CD4-positive, alpha-beta T cell (primary cell): ENCODE data around the gene EIF4E. TPM values are rescaled to one million over a fixed set of nuclear protein-coding genes. Genes with fewer than 3 reads are reported as not detected.

Experiments used
- ATAC-seq: fragments of 200-7000 bp; cut with Tn5 transposase; one replicate; pipeline ENCODE4 v1.10.0; 2022; ENCODE audit warnings: mild to moderate bottlenecking; ENCODE audit not compliant: poor library complexity
- CTCF ChIA-PET: fragments of 350-600 bp; sonication (Branson Sonifier 250); formaldehyde crosslinking; loops from one replicate; lab custom pipeline; 2021; ENCODE audit warnings: antibody characterized with exemption, inconsistent platforms; lab: Charles Lee
- POLR2A ChIA-PET: fragments of 350-600 bp; sonication (Branson Sonifier 250); formaldehyde crosslinking; loops from one replicate; lab custom pipeline; 2021; ENCODE audit warnings: antibody characterized with exemption, inconsistent platforms; lab: Charles Lee
- DNase-seq, 14 experiments: peaks; one replicate each; pipeline ENCODE4 v3.0.0-alpha.2; 2013 to 2020; ENCODE audit warnings: mixed read lengths in 2 of 14
- H3K27ac ChIP-seq, 2 donors: one replicate each; pipeline versions ENCODE4 v1.5.1 to v1.7.0; 2013; ENCODE audit warnings: low read length in 2 of 2, low read depth in 1 of 2, mild to moderate bottlenecking in 1 of 2
- H3K27me3 ChIP-seq, 2 experiments: 1 replicate in 1 of 2; 2 replicates in 1 of 2; pipeline versions ENCODE4 v1.6.1 to v1.7.0; 2013; ENCODE audit warnings: low read length in 2 of 2, control low read depth in 1 of 2, mild to moderate bottlenecking in 1 of 2, moderate library complexity in 1 of 2; ENCODE audit not compliant: insufficient read depth in 2 of 2, control insufficient read depth in 1 of 2
- H3K36me3 ChIP-seq: one replicate; pipeline ENCODE4 v1.6.1; 2013; ENCODE audit warnings: low read length, control low read depth; ENCODE audit not compliant: insufficient read depth
- H3K4me1 ChIP-seq: one replicate; pipeline ENCODE4 v1.6.1; 2013; ENCODE audit warnings: low read length, control low read depth; ENCODE audit not compliant: insufficient read depth
- H3K4me3 ChIP-seq: one replicate; pipeline ENCODE4 v1.5.1; 2013; ENCODE audit warnings: mild to moderate bottlenecking, low read length, moderate library complexity
- H3K9me3 ChIP-seq, 2 experiments: 1 replicate in 1 of 2; 2 replicates in 1 of 2; pipeline versions ENCODE4 v1.6.1 to v1.7.0; 2013; ENCODE audit warnings: low read length in 2 of 2, mild to moderate bottlenecking in 2 of 2, control low read depth in 1 of 2, moderate library complexity in 1 of 2; ENCODE audit not compliant: control insufficient read depth in 1 of 2, insufficient read depth in 1 of 2
- H3K27ac Mint-ChIP-seq: one replicate; pipeline ENCODE4 v1.8.0; 2020; ENCODE audit warnings: mixed read lengths
- H3K27me3 Mint-ChIP-seq: one replicate; pipeline ENCODE4 v1.8.0; 2021; ENCODE audit warnings: mixed read lengths
- H3K36me3 Mint-ChIP-seq: one replicate; pipeline ENCODE4 v1.8.0; 2021; ENCODE audit warnings: low read depth, mixed read lengths
- H3K4me1 Mint-ChIP-seq: one replicate; pipeline ENCODE4 v1.8.0; 2021; ENCODE audit warnings: low read depth, mixed read lengths
- H3K4me3 Mint-ChIP-seq: one replicate; pipeline ENCODE4 v1.8.0; 2020; ENCODE audit warnings: mild to moderate bottlenecking, mixed read lengths
- H3K9me3 Mint-ChIP-seq: one replicate; pipeline ENCODE4 v1.8.0; 2020; ENCODE audit warnings: mixed read lengths
- CTCF ChIP-seq: fragments of 200-600 bp; IDR thresholded peaks from one replicate; pipeline ENCODE4 v1.8.0; 2022; ENCODE audit warnings: antibody characterized with exemption, mild to moderate bottlenecking
- intact Hi-C, 2 experiments: fragments of 100-400 bp; cut with DNase I in 1 of 2; cut with micrococcal nuclease in 1 of 2; formaldehyde crosslinking; loops; one replicate each; pipeline versions ENCODE4 v1.15.1 to v1.9.0; 2023 to 2025; cut with DNase I, micrococcal nuclease
- polyA plus RNA-seq, 2 donors: library from polyadenylated mRNA; unstranded; fragments of 120-200 nt; gene quantifications; one replicate each; pipeline ENCODE4 v1.2.1, GENCODE V29; 2013
- total RNA-seq, 174 experiments: library from RNA in 2 of 174; stranded (reverse) in 2 of 174; gene quantifications; one replicate each; pipeline ENCODE4 v1.2.3 and lab custom pipeline; 2021 to 2026

Gene EIF4E
- total RNA-seq (10 to 100 TPM; 47.2 to 49.2 TPM), total RNA-seq (lab: John Stamatoyannopoulos, UW) (25.7 to 139 (median 41.0) reads per million in 172 experiments)
- polyA plus RNA-seq (2013, experiment 1 of 2): 43.0 TPM
- 39.8 TPM for polyA plus RNA-seq (2013, experiment 2 of 2)

- peak within 1 kb of the TSS; percentile 96 for H3K4me3 ChIP-seq
- TF ChIP-seq CTCF: peak; percentile 34
- Mint-ChIP-seq H3K27me3 (no peaks in the 10 kb centered on the region), H3K27ac (peak within 1 kb of the TSS; percentile 98), H3K4me1 (peaks cover 46% of the 10 kb centered on the region), H3K36me3 (peaks cover 33% of the 10 kb centered on the region), H3K9me3 (no peaks in the 10 kb centered on the region), H3K4me3 (peak within 1 kb of the TSS; percentile 98)
- H3K4me1 ChIP-seq: peaks cover 17% of the 10 kb centered on the region
- CTCF ChIA-PET: interaction anchor here (0.6 to 7.9 kb wide), 11 partner anchors 15 to 785 kb away, joined by 3 to 70 read pairs (median 4); partner anchors contain the start of genes METAP1, STPG2 and TSPAN5
- peak within 1 kb of the TSS; percentile 85 to 94 for H3K27ac ChIP-seq
- no peaks in the 10 kb centered on the region for H3K27me3 ChIP-seq
- peaks cover 5% of the 10 kb centered on the region for H3K36me3 ChIP-seq
- H3K9me3 ChIP-seq: no peaks in the 10 kb centered on the region
- intact Hi-C loops: loop anchor here (1.0 to 10.0 kb wide), 12 partner anchors 36 to 1019 kb away; partner anchors contain the start of genes DNAJB14 (in 2 of the 2), METAP1 (in 2 of the 2), TRMT10A (in 2 of the 2) and ADH5 (in 1 of the 2)
- POLR2A ChIA-PET: interaction anchor here (0.6 to 5.1 kb wide), 19 partner anchors 12 to 1018 kb away, joined by 3 to 72 read pairs (median 5); partner anchors contain the start of genes ADH5, DNAJB14, LAMTOR3 and METAP1
- DNase-seq (peak; percentile 90 to 100 (median 95)), ATAC-seq (peak; percentile 82)
Observed at GRCh38 chr4:98928505-98929340, at the start of gene EIF4E. EIF4E (minus strand) TSS chr4:98929133; CDS start chr4:98929112, 21 bp downstream.

GRCh38 chr4:98977557-98977956, 48.6 kb upstream of the EIF4E start:
- H3K4me1 ChIP-seq: no peaks in the 10 kb centered on the region
- no peaks in the 10 kb centered on the region for H3K9me3 ChIP-seq
- H3K9me3 Mint-ChIP-seq: no peaks in the 10 kb centered on the region
- intact Hi-C loops: no loop called here
- H3K4me3 Mint-ChIP-seq: no peak overlapping the region
- ChIA-PET CTCF (no interaction called here), POLR2A (interaction anchor here (1.0 kb wide), 1 partner anchor 18 kb away, joined by 3 read pairs; no protein-coding TSS in a partner anchor)
- H3K36me3 Mint-ChIP-seq: no peaks in the 10 kb centered on the region
- no peaks in the 10 kb centered on the region for H3K27me3 ChIP-seq
- DNase-seq (no peak), ATAC-seq (no peak)
- TF ChIP-seq CTCF: no peak
- H3K27ac ChIP-seq: no peak overlapping the region
- H3K27ac Mint-ChIP-seq: no peak overlapping the region
- H3K36me3 ChIP-seq: no peaks in the 10 kb centered on the region
- no peak overlapping the region for H3K4me3 ChIP-seq
- H3K27me3 Mint-ChIP-seq: peaks cover 3% of the 10 kb centered on the region
- H3K4me1 Mint-ChIP-seq: no peaks in the 10 kb centered on the region

- ChIA-PET CTCF (no interaction called here), POLR2A (no interaction called here)
- ATAC-seq (no peak), DNase-seq (no peak)
- Mint-ChIP-seq H3K27me3 (peaks cover 3% of the 10 kb centered on the region), H3K9me3 (no peaks in the 10 kb centered on the region), H3K27ac (no peak overlapping the region), H3K4me1 (no peaks in the 10 kb centered on the region), H3K36me3 (no peaks in the 10 kb centered on the region), H3K4me3 (no peak overlapping the region)
- intact Hi-C loops: no loop called here
- no peaks in the 10 kb centered on the region for H3K27me3 ChIP-seq
- no peak overlapping the region for H3K4me3 ChIP-seq
- H3K36me3 ChIP-seq: no peaks in the 10 kb centered on the region
- H3K9me3 ChIP-seq: no peaks in the 10 kb centered on the region
- TF ChIP-seq CTCF: no peak
- H3K27ac ChIP-seq: no peak overlapping the region
- no peaks in the 10 kb centered on the region for H3K4me1 ChIP-seq
Observed at GRCh38 chr4:98976716-98977115, 47.8 kb upstream of the EIF4E start.
